ENCODE measurements around the gene GANC.

The GANC gene

DNA sequence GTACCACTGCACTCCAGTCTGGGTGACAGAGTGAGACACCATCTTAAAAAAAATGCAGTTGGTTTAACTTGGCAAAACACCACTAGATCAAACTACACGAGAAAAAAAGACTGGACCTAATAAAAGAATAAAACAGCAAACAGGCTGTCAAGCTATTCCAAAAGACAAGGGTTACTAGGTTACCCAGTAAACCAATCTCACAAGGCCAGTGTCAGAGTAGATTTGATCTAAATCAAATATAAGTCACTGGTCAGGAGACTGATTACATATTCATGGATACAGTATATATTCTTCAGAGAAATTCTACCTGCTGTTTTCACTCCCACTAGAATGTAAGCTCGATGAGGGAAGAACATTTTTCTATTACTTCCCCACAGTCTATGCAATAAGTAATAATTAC, 2.5 kb upstream of the GANC start:
- H3K27ac Mint-ChIP-seq = no peak overlapping the region
- H3K36me3 Mint-ChIP-seq (ENCODE audit: insufficient read depth) = peaks cover 41% of the 10 kb centered on the region
- peaks cover 36 to 50% of the 10 kb centered on the region in 2 donors for H3K4me1 Mint-ChIP-seq (ENCODE audit: low read depth in 2 of 2)
- ATAC-seq (replicated peaks) (no peak), DNase-seq (no peak)
- H3K4me3 Mint-ChIP-seq = peak overlapping the region in 1 of 2 donors; percentile 25
- H3K27me3 Mint-ChIP-seq = no peaks in the 10 kb centered on the region
- H3K9me3 Mint-ChIP-seq = no peaks in the 10 kb centered on the region

DNA sequence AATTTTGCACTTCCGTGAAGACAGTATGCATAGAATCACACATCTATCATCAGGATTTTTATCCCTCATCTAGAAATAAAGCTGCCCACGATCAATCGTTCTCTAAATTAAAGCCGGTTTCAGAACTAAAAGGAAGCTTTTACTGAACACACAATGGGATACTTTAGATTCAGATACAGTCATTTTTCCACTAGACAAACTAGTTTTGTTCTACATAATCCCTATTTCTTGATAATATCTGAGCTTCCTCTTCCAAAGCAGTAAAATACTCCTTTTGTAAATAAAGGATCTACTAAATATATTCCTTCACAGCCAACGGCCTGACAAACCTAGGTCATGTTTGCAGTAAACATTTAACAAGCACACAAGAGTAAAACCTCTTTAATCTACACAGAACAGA, 2.0 kb upstream of the GANC start:
- Mint-ChIP-seq H3K27ac (no peak overlapping the region), H3K27me3 (no peaks in the 10 kb centered on the region), H3K36me3 (ENCODE audit: insufficient read depth) (peaks cover 37% of the 10 kb centered on the region), H3K4me3 (peak overlapping the region in 1 of 2 donors; percentile 25), H3K4me1 (ENCODE audit: low read depth in 2 of 2) (peaks cover 40 to 50% of the 10 kb centered on the region in 2 donors), H3K9me3 (no peaks in the 10 kb centered on the region)
- DNase-seq (no peak), ATAC-seq (replicated peaks) (no peak)

DNA sequence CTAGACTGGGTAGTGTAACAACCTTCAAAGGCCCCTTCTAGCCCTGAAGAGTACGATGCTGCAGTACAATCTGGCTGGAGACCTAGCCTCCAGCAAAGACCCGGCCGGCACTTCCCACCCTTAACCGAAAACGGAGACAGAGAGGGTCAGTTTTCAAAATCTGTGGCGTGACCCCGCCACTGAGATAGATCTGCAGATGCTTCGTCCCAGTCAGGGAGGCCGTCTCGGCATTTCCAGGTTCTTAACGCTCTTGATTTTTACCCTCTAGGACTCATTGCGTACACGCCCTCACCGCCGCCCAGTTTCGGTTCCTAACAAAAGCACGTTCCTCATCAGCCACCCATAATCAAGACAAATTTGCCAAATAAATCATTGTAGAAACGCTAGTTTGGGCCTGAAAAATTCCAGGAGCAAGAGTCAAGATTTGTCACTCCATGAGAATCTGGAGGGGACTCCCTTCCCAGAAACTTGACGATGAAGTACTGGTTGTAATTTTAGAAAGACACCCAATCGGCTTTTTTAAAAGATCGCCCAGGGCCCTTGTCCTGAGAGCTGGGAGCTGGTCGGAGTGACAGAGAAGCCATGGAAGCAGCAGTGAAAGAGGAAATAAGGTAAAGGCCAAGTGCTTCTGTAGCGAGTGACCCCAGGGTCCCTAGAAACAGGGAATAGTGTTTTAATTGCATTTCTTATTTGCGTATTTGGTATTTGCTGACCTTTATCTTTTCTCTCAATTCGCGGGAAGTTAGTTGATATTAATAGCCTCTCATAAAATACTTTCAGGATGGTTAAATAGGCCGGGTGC, 1.1 kb downstream of the GANC start:
- H3K36me3 Mint-ChIP-seq (ENCODE audit: insufficient read depth) = peaks cover 24% of the 10 kb centered on the region
- H3K4me1 Mint-ChIP-seq (ENCODE audit: low read depth in 2 of 2) = peaks cover 40 to 46% of the 10 kb centered on the region in 2 donors
- peak overlapping the region; percentile 98 to 99 for H3K4me3 Mint-ChIP-seq
- no peaks in the 10 kb centered on the region for H3K27me3 Mint-ChIP-seq
- peak overlapping the region; percentile 99 for H3K27ac Mint-ChIP-seq
- ATAC-seq (replicated peaks) (peak; percentile 34), DNase-seq (peak; percentile 48 to 64 (median 52))
- no peaks in the 10 kb centered on the region for H3K9me3 Mint-ChIP-seq

DNA sequence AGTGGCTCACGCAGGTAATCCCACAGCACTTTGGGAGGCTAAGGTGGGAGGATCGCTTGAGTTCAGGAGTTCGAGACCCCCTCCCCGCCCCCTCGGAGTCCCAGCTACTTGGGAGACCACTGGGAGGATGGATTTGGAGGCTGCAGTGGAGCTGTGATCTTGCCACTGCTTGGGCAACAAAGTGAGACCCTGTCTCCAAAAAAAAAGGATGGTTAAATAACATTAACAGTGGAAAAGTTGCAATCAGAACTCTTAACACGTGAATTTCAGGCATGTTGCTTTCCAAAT, 1.6 kb downstream of the GANC start:
- ATAC-seq (replicated peaks) (no peak), DNase-seq (no peak)
- Mint-ChIP-seq H3K4me1 (ENCODE audit: low read depth in 2 of 2) (peaks cover 38 to 43% of the 10 kb centered on the region in 2 donors), H3K27ac (peak overlapping the region; percentile 99), H3K36me3 (ENCODE audit: insufficient read depth) (peaks cover 24% of the 10 kb centered on the region), H3K4me3 (peak overlapping the region; percentile 98 to 99), H3K9me3 (no peaks in the 10 kb centered on the region), H3K27me3 (no peaks in the 10 kb centered on the region)

DNA sequence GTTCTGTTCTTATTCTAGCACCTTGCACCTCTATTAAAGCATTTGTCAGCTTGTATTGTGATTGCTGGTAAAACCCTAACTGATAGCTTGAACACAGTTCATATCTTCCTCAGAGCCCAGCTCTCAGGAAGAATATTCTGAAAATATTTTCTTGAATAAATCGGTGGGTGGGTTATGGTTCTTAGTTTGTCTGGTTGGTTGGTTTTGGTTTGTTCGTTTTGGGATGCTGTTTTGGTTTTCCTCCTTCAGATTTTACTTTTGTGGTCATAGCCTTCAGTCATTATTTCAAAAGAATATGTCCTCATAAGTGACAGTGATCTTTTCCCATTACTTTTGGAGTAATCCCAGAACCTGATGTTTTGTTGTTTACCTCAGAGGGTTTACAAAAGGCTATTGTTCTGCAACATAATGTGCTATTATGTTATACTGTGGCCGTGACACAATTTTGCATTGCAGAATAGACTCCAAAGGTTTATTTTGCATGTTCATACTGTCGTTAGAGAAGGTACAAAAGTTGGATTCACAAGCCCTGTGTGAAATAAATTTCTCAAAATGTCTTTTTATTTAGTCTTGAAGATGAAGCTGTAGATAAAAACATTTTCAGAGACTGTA, 2.9 kb downstream of the GANC start:
- ATAC-seq (replicated peaks) (no peak), DNase-seq (no peak)
- H3K4me1 Mint-ChIP-seq (ENCODE audit: low read depth in 2 of 2) = peaks cover 33 to 40% of the 10 kb centered on the region in 2 donors
- H3K9me3 Mint-ChIP-seq = no peaks in the 10 kb centered on the region
- H3K27me3 Mint-ChIP-seq = no peaks in the 10 kb centered on the region
- peak overlapping the region; percentile 98 to 99 for H3K4me3 Mint-ChIP-seq
- H3K36me3 Mint-ChIP-seq (ENCODE audit: insufficient read depth) = peaks cover 19% of the 10 kb centered on the region
- peak overlapping the region; percentile 99 for H3K27ac Mint-ChIP-seq

DNA sequence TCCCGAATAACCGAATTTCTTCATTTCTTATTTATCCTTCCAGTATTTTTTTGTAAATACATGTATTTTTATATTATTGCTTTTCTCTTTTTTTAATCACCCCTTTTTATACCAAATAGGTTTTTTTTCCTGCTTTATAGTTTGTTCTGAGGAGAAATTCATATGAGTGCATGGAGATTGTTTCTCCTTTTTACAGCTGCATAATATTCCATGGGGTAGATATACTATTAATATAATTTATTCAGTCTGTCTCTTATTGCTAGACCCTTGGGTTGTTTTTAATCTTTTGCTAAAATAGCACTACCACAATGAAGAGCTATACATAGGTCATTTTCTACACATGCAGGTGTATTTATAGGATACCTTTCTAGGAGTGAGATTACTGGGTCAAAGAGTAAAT, 3.8 kb downstream of the GANC start:
- H3K4me1 Mint-ChIP-seq (ENCODE audit: low read depth in 2 of 2) = peaks cover 28 to 34% of the 10 kb centered on the region in 2 donors
- DNase-seq (no peak), ATAC-seq (replicated peaks) (no peak)
- no peaks in the 10 kb centered on the region for H3K27me3 Mint-ChIP-seq
- no peak overlapping the region for H3K4me3 Mint-ChIP-seq
- H3K27ac Mint-ChIP-seq = peak overlapping the region in 1 of 2 donors; percentile 99
- H3K9me3 Mint-ChIP-seq = no peaks in the 10 kb centered on the region
- H3K36me3 Mint-ChIP-seq (ENCODE audit: insufficient read depth) = peaks cover 21% of the 10 kb centered on the region

DNA sequence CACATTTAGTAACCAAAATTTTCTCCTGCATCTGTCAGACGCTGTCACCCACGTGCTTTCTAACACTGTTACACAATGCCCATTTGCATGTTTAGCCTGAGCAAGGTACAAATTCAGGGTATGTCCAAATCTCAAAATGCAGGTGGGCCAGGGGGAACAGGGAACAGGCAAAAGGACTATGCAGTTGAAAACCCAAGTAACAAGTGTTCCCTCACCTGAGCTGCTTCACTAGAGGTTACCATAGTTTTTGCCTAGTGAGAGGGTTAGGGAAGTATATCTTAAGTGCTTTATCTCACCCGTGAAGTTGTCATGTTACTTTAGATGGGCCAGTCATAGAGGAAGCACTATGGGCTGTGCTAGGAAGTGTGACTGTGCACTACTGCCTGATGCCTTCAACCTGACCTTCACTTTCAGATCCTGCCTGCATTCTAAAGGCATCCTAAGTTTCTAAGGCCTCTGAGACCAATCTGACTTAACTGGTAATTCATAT, 6.3 kb downstream of the GANC start:
- Mint-ChIP-seq H3K27ac (no peak overlapping the region), H3K27me3 (no peaks in the 10 kb centered on the region), H3K4me3 (no peak overlapping the region), H3K36me3 (ENCODE audit: insufficient read depth) (peaks cover 25% of the 10 kb centered on the region), H3K9me3 (no peaks in the 10 kb centered on the region), H3K4me1 (ENCODE audit: low read depth in 2 of 2) (peaks cover 12 to 20% of the 10 kb centered on the region in 2 donors)
- DNase-seq (no peak), ATAC-seq (replicated peaks) (no peak)

DNA sequence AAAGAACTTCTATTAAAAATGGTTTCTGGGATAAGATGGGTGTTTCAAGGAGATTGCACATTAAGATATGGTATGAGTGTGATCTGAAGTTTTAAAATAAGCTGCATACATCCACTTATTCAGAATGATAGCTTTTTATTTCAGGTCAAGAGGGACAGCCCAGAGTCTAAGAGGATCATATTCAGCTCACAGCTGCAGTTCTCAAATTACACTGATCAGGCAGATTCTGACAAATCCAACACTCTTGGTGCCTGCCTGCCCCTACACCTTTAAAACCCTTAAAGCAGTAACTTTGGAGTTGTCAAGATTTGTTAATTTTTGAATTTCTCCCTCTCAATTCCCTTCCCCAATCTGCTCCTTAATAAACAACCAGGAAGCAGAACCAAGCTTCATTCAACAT, 9.3 kb downstream of the GANC start:
- no peak for ATAC-seq (replicated peaks)
- Mint-ChIP-seq H3K36me3 (ENCODE audit: insufficient read depth) (peaks cover 25% of the 10 kb centered on the region), H3K27ac (no peak overlapping the region), H3K4me3 (no peak overlapping the region), H3K9me3 (no peaks in the 10 kb centered on the region), H3K4me1 (ENCODE audit: low read depth in 2 of 2) (no peaks in the 10 kb centered on the region), H3K27me3 (no peaks in the 10 kb centered on the region)
- no peak for DNase-seq

DNA sequence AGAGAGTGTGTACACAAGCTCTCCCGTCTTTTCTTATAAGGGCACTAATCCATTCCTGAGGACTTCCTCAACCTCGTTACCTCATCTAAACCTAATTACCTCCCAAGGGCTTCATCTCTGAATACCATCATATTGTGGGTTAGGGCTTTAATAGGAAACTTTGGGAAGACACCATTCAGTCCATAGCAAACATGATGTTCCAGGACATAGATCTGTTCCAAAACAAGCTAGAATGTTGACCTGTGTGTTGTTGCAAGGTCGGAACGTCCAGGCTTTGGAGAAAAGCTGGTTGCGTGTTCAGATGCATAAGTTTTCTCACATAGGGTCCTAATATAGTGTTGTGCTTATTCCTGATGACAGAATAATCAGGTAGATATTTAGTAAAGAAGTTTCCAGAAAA, 9.9 kb downstream of the GANC start:
- Mint-ChIP-seq H3K27me3 (no peaks in the 10 kb centered on the region), H3K4me1 (ENCODE audit: low read depth in 2 of 2) (no peaks in the 10 kb centered on the region), H3K27ac (no peak overlapping the region), H3K4me3 (no peak overlapping the region), H3K36me3 (ENCODE audit: insufficient read depth) (peaks cover 20% of the 10 kb centered on the region), H3K9me3 (no peaks in the 10 kb centered on the region)
- no peak for ATAC-seq (replicated peaks)
- no peak for DNase-seq

DNA sequence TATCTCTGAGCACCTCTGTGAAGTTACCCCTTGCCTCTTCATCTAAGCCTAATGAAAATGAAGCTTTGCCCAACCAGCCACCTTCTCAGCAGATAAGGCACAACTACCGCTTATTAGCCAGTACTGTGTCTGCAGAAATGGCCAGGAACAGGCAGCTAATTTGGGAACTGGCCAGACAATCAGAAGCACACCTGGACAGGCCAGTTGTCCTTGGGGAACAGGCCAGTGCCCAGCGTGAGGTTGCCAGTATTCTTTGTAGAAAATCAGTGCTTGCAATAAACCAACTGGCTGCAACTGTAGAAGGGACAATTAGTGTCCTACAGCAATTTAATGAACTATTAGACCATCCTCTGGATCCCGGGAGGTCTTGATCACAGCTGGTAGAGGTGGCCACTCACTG, 10.7 kb downstream of the GANC start:
- H3K4me3 Mint-ChIP-seq = no peak overlapping the region
- no peaks in the 10 kb centered on the region for H3K27me3 Mint-ChIP-seq
- H3K4me1 Mint-ChIP-seq (ENCODE audit: low read depth in 2 of 2) = no peaks in the 10 kb centered on the region
- no peaks in the 10 kb centered on the region for H3K9me3 Mint-ChIP-seq
- H3K27ac Mint-ChIP-seq = no peak overlapping the region
- peaks cover 18% of the 10 kb centered on the region for H3K36me3 Mint-ChIP-seq (ENCODE audit: insufficient read depth)
- ATAC-seq (replicated peaks) = no peak
- no peak for DNase-seq

DNA sequence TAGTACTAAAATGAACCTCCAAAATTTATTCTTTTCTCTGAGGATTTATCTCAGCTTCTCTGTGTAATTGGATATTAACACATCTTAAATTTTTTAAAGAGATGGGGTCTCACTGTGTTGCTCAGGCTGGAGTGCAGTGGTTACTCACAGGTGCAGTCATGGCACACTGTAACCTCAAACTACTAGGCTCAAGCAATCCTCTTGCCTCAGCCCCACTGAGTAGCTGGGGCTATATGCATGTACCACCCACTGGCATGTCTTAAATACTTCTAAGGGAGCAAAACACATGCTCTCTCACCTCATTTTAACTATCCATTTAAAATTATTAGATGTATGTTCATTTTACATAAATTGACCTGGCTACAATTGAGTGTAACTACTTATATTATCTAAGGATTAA, 11.6 kb downstream of the GANC start:
- ATAC-seq (replicated peaks) (no peak), DNase-seq (no peak)
- no peaks in the 10 kb centered on the region for H3K27me3 Mint-ChIP-seq
- H3K9me3 Mint-ChIP-seq = no peaks in the 10 kb centered on the region
- H3K36me3 Mint-ChIP-seq (ENCODE audit: insufficient read depth) = peaks cover 17% of the 10 kb centered on the region
- no peak overlapping the region for H3K4me3 Mint-ChIP-seq
- H3K4me1 Mint-ChIP-seq (ENCODE audit: low read depth in 2 of 2) = no peaks in the 10 kb centered on the region
- no peak overlapping the region for H3K27ac Mint-ChIP-seq

DNA sequence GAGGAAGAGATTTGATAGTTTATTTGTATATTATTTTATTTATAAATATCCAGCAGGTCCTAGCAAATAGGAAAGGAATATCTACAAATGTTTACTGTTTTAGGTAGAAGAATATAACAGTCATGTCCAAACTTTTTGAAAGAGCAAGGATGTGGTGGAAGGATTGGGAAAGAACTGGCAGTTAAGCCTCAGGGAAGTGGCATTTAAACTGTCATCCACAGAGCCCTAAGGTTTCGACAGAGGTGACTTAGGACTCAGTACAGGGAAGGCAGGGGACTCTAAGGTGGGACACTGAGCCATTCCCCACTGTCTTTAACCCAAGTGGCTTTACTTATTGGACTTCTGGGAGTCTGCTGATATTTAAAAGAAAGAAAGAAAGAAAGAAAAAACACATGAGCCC, 12.0 kb downstream of the GANC start:
- Mint-ChIP-seq H3K4me3 (no peak overlapping the region), H3K4me1 (ENCODE audit: low read depth in 2 of 2) (no peaks in the 10 kb centered on the region), H3K27me3 (no peaks in the 10 kb centered on the region), H3K27ac (no peak overlapping the region), H3K36me3 (ENCODE audit: insufficient read depth) (peaks cover 17% of the 10 kb centered on the region), H3K9me3 (no peaks in the 10 kb centered on the region)
- ATAC-seq (replicated peaks) (no peak), DNase-seq (no peak)

DNA sequence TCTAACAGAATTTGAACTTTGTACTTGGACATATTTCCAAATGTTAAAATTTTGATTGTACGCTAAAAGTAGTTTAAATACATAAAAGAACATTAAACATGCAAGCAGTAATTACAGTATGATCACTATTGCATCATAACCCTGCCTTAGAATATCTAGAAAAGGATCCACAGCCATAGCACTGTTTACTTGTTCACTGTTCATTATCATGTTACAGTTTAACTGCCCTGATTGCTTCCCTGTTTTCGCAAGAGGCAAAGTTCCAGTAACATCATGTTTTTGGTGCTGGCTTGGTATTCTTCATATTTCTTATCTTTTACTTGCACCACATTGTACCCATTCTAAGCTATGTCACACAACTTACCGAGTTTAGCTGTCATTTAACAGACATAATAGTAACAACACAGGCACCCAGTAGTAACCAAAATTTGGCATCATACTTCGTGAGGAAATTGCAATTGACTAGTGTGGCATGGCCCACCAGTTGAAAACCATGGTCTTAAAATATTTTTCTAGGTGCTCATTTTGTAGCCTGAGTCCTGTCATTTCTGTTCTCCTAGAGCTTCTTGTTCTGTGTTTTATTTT, 13.5 kb downstream of the GANC start:
- no peak overlapping the region for H3K4me3 Mint-ChIP-seq
- DNase-seq = no peak
- H3K4me1 Mint-ChIP-seq (ENCODE audit: low read depth in 2 of 2) = no peaks in the 10 kb centered on the region
- H3K27ac Mint-ChIP-seq = no peak overlapping the region
- peaks cover 19% of the 10 kb centered on the region for H3K36me3 Mint-ChIP-seq (ENCODE audit: insufficient read depth)
- no peaks in the 10 kb centered on the region for H3K27me3 Mint-ChIP-seq
- ATAC-seq (replicated peaks) = no peak
- no peaks in the 10 kb centered on the region for H3K9me3 Mint-ChIP-seq

DNA sequence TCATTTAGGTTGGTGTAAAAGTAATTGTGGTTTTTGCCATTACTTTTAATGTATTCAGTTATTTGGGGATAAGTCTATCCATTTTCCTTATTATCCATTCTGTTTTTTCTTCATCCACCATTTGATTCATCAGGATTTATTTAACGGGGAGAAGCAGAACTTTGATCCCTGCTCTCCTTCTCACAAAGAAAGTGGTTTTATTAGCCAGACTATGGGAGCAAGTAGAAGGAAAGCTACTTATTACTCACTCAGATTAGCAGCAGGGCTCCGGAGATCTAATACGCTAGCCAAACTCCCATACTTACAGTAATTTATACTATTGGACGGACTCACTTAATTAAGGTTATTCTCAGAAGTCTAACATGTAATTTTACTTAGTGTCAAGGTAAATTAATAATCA, 14.9 kb downstream of the GANC start:
- DNase-seq (no peak), ATAC-seq (replicated peaks) (no peak)
- Mint-ChIP-seq H3K27me3 (no peaks in the 10 kb centered on the region), H3K4me1 (ENCODE audit: low read depth in 2 of 2) (no peaks in the 10 kb centered on the region), H3K4me3 (no peak overlapping the region), H3K36me3 (ENCODE audit: insufficient read depth) (peaks cover 15% of the 10 kb centered on the region), H3K9me3 (no peaks in the 10 kb centered on the region), H3K27ac (no peak overlapping the region)
